Activated naive CD4-positive, alpha-beta T cell treated with anti-CD3 and anti-CD28 coated beads, Interleukin-2, amount 50 U/mL, for 24 hours (primary cell): Measurements from ENCODE around the gene WIPF2.

ENCODE experiments used
- H3K27ac Mint-ChIP-seq: one replicate; pipeline ENCODE4 v1.8.0; 2021; ENCODE audit warnings: mild to moderate bottlenecking, mixed read lengths
- H3K27me3 Mint-ChIP-seq: one replicate; pipeline ENCODE4 v1.8.0; 2021; ENCODE audit warnings: mixed read lengths
- H3K36me3 Mint-ChIP-seq: one replicate; pipeline ENCODE4 v1.8.0; 2021; ENCODE audit warnings: mixed read lengths
- H3K4me1 Mint-ChIP-seq: one replicate; pipeline ENCODE4 v1.8.0; 2021; ENCODE audit warnings: mixed read lengths
- H3K4me3 Mint-ChIP-seq: one replicate; pipeline ENCODE4 v1.8.0; 2021; ENCODE audit warnings: mild to moderate bottlenecking, mixed read lengths
- H3K9me3 Mint-ChIP-seq: one replicate; pipeline ENCODE4 v1.8.0; 2021; ENCODE audit warnings: mixed read lengths

Gene WIPF2

GRCh38 chr17:40218740-40219593 lies at the start of gene WIPF2:
Gene WIPF2 (plus strand): TSS chr17:40219304. CDS start chr17:40256460, 37,156 bp downstream.
- Mint-ChIP-seq H3K9me3 (no peaks in the 10 kb centered on the region), H3K4me1 (peaks cover 28% of the 10 kb centered on the region), H3K36me3 (peaks cover 2% of the 10 kb centered on the region), H3K27ac (peak within 1 kb of the TSS; percentile 100), H3K27me3 (no peaks in the 10 kb centered on the region), H3K4me3 (peak within 1 kb of the TSS; percentile 93)

GRCh38 chr17:40170325-40170724 lies 48.8 kb upstream of the WIPF2 start:
- no peak overlapping the region for H3K27ac Mint-ChIP-seq
- H3K36me3 Mint-ChIP-seq, result peaks cover 14% of the 10 kb centered on the region
- no peak overlapping the region for H3K4me3 Mint-ChIP-seq
- H3K4me1 Mint-ChIP-seq, result peaks cover 18% of the 10 kb centered on the region
- no peaks in the 10 kb centered on the region for H3K9me3 Mint-ChIP-seq
- H3K27me3 Mint-ChIP-seq, result no peaks in the 10 kb centered on the region

GRCh38 chr17:40171750-40172149 lies 47.4 kb upstream of the WIPF2 start:
- peaks cover 12% of the 10 kb centered on the region for H3K36me3 Mint-ChIP-seq
- no peak overlapping the region for H3K4me3 Mint-ChIP-seq
- H3K9me3 Mint-ChIP-seq, result no peaks in the 10 kb centered on the region
- peaks cover 12% of the 10 kb centered on the region for H3K4me1 Mint-ChIP-seq
- no peaks in the 10 kb centered on the region for H3K27me3 Mint-ChIP-seq
- H3K27ac Mint-ChIP-seq, result peak overlapping the region; percentile 51

GRCh38 chr17:40173091-40173777 lies 45.9 kb upstream of the WIPF2 start:
- H3K9me3 Mint-ChIP-seq, result no peaks in the 10 kb centered on the region
- H3K36me3 Mint-ChIP-seq, result peaks cover 9% of the 10 kb centered on the region
- peak overlapping the region; percentile 9 for H3K27ac Mint-ChIP-seq
- H3K4me1 Mint-ChIP-seq, result peaks cover 16% of the 10 kb centered on the region
- no peaks in the 10 kb centered on the region for H3K27me3 Mint-ChIP-seq
- H3K4me3 Mint-ChIP-seq, result no peak overlapping the region

GRCh38 chr17:40173778-40174135 lies 45.3 kb upstream of the WIPF2 start:
- no peaks in the 10 kb centered on the region for H3K9me3 Mint-ChIP-seq
- no peak overlapping the region for H3K4me3 Mint-ChIP-seq
- no peaks in the 10 kb centered on the region for H3K27me3 Mint-ChIP-seq
- peak overlapping the region; percentile 9 for H3K27ac Mint-ChIP-seq
- H3K36me3 Mint-ChIP-seq, result peaks cover 8% of the 10 kb centered on the region
- H3K4me1 Mint-ChIP-seq, result peaks cover 15% of the 10 kb centered on the region

- Mint-ChIP-seq H3K4me3 (no peak overlapping the region), H3K4me1 (peaks cover 13% of the 10 kb centered on the region), H3K27ac (peak overlapping the region; percentile 51), H3K9me3 (no peaks in the 10 kb centered on the region), H3K27me3 (no peaks in the 10 kb centered on the region), H3K36me3 (peaks cover 8% of the 10 kb centered on the region)
These were observed 44.6 kb upstream of the WIPF2 start for GRCh38 chr17:40174514-40174913.

- Mint-ChIP-seq H3K9me3 (no peaks in the 10 kb centered on the region), H3K4me3 (no peak overlapping the region), H3K27me3 (no peaks in the 10 kb centered on the region), H3K4me1 (peaks cover 13% of the 10 kb centered on the region), H3K27ac (no peak overlapping the region), H3K36me3 (peaks cover 2% of the 10 kb centered on the region)
These were observed 43.0 kb upstream of the WIPF2 start for GRCh38 chr17:40175928-40176753.

- Mint-ChIP-seq H3K36me3 (peaks cover 2% of the 10 kb centered on the region), H3K4me1 (peaks cover 13% of the 10 kb centered on the region), H3K9me3 (no peaks in the 10 kb centered on the region), H3K27ac (no peak overlapping the region), H3K27me3 (no peaks in the 10 kb centered on the region), H3K4me3 (peak overlapping the region; percentile 68)
These were observed 42.4 kb upstream of the WIPF2 start for GRCh38 chr17:40176754-40177110.

- H3K27ac Mint-ChIP-seq, result peak within 1 kb of the TSS; percentile 41
- peaks cover 2% of the 10 kb centered on the region for H3K36me3 Mint-ChIP-seq
- peak within 1 kb of the TSS; percentile 76 for H3K4me3 Mint-ChIP-seq
- no peaks in the 10 kb centered on the region for H3K9me3 Mint-ChIP-seq
- H3K27me3 Mint-ChIP-seq, result no peaks in the 10 kb centered on the region
- peaks cover 13% of the 10 kb centered on the region for H3K4me1 Mint-ChIP-seq
These were observed 41.7 kb upstream of the WIPF2 start, which contains the start of gene RAPGEFL1 for GRCh38 chr17:40177275-40177874. Gene RAPGEFL1 (plus strand): TSS chr17:40177470. CDS start chr17:40177862, 392 bp downstream.

GRCh38 chr17:40178021-40178601 lies 41.0 kb upstream of the WIPF2 start:
- H3K36me3 Mint-ChIP-seq, result peaks cover 2% of the 10 kb centered on the region
- no peak overlapping the region for H3K27ac Mint-ChIP-seq
- no peaks in the 10 kb centered on the region for H3K27me3 Mint-ChIP-seq
- peaks cover 13% of the 10 kb centered on the region for H3K4me1 Mint-ChIP-seq
- peak overlapping the region; percentile 76 for H3K4me3 Mint-ChIP-seq
- H3K9me3 Mint-ChIP-seq, result no peaks in the 10 kb centered on the region

GRCh38 chr17:40178660-40179059 lies 40.4 kb upstream of the WIPF2 start:
- Mint-ChIP-seq H3K27me3 (no peaks in the 10 kb centered on the region), H3K36me3 (peaks cover 2% of the 10 kb centered on the region), H3K9me3 (no peaks in the 10 kb centered on the region), H3K4me3 (peak overlapping the region; percentile 76), H3K27ac (no peak overlapping the region), H3K4me1 (peaks cover 13% of the 10 kb centered on the region)

- H3K27ac Mint-ChIP-seq, result no peak overlapping the region
- no peaks in the 10 kb centered on the region for H3K27me3 Mint-ChIP-seq
- no peak overlapping the region for H3K4me3 Mint-ChIP-seq
- peaks cover 2% of the 10 kb centered on the region for H3K36me3 Mint-ChIP-seq
- no peaks in the 10 kb centered on the region for H3K9me3 Mint-ChIP-seq
- H3K4me1 Mint-ChIP-seq, result peaks cover 13% of the 10 kb centered on the region
These were observed 39.0 kb upstream of the WIPF2 start for GRCh38 chr17:40179923-40180659.

- Mint-ChIP-seq H3K4me3 (no peak overlapping the region), H3K27ac (no peak overlapping the region), H3K9me3 (no peaks in the 10 kb centered on the region), H3K36me3 (peaks cover 2% of the 10 kb centered on the region), H3K4me1 (peaks cover 13% of the 10 kb centered on the region), H3K27me3 (no peaks in the 10 kb centered on the region)
These were observed 38.4 kb upstream of the WIPF2 start for GRCh38 chr17:40180694-40181093.

GRCh38 chr17:40181205-40181604 lies 37.9 kb upstream of the WIPF2 start:
- no peaks in the 10 kb centered on the region for H3K27me3 Mint-ChIP-seq
- H3K36me3 Mint-ChIP-seq, result peaks cover 2% of the 10 kb centered on the region
- H3K9me3 Mint-ChIP-seq, result no peaks in the 10 kb centered on the region
- H3K27ac Mint-ChIP-seq, result no peak overlapping the region
- H3K4me3 Mint-ChIP-seq, result no peak overlapping the region
- peaks cover 13% of the 10 kb centered on the region for H3K4me1 Mint-ChIP-seq
